ELF-1 (cell line): ENCODE results near the gene AGXT2.
A peak's percentile ranks its signal among the peaks of the same experiment; 100 is the strongest.

Experiments
- DNase-seq: peaks from one replicate; pipeline ENCODE4 v3.0.0-alpha.2; 2016; ENCODE audit warnings: low read depth, low spot score

The AGXT2 gene, protein sequence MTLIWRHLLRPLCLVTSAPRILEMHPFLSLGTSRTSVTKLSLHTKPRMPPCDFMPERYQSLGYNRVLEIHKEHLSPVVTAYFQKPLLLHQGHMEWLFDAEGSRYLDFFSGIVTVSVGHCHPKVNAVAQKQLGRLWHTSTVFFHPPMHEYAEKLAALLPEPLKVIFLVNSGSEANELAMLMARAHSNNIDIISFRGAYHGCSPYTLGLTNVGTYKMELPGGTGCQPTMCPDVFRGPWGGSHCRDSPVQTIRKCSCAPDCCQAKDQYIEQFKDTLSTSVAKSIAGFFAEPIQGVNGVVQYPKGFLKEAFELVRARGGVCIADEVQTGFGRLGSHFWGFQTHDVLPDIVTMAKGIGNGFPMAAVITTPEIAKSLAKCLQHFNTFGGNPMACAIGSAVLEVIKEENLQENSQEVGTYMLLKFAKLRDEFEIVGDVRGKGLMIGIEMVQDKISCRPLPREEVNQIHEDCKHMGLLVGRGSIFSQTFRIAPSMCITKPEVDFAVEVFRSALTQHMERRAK

DNA sequence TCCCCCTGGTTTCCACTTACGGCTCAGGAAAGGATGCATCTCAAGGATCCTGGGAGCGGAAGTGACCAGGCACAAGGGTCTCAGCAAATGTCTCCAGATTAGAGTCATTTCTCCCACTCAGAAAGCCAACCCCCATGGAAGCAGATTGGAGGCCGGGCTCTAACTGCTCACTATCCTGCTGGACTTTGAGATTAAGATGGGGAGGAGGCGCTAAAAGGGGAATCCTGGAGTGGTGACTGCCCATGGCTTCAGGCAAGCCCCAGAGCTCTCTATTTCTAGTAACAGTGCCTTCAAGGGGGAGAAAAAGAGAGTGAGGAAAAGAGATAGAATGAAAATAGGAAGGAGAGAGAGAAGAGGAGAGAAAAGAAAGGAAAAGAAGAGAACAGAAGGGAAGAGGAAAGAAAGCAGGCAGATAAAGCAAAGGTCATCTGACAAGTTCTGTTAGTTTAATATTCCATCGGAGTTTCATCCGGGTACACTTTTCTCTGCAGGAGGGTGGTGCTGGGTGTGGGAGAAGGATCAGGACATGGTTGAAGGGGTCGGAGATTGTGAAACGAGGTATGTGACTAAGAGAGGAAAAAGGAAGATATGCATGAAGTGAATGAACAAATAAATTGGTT is at the start of gene AGXT2:
TSS of gene AGXT2 (minus strand) at position 165 of the 620 bp plus-strand sequence. CDS start at position 108, 57 bp downstream.
- DNase-seq, result no peak

DNA sequence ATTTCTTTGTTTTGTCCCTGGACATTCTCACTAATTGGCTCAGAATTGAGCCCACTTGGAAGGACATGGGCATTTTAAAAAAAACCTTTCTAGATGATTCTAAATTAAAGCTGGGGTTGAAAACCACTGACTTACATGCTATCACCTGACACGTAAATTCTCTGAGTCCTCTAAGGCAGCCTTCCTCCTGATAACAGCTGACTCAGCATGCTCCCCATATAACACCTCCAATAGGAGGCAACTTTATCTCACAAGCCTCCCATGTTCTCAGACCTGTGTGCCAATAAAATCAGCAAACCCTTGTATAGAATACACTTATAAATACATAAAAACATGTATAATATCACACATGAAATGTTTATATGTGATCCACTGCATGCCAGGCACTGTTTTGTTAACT is 49.2 kb upstream of the AGXT2 start:
- no peak for DNase-seq

DNA sequence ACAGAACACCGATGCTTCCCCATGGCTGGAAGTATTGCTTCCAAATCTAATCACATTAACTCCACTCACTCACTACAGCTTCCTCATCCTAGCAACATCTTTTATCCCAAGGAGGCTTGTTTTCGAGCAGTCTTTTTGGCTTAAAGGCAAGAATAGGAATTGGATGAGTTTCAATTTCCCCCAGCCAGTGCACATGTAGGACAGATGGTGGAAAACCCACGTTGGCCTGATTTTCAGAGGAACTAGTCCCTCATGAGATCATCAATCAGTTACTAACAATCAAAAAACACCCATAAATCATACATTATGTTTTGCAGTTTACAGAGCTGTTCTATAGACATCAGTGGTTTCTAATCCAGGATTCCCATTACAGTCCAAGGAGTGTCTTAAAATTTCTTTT is 48.5 kb upstream of the AGXT2 start:
- DNase-seq, result no peak

DNA sequence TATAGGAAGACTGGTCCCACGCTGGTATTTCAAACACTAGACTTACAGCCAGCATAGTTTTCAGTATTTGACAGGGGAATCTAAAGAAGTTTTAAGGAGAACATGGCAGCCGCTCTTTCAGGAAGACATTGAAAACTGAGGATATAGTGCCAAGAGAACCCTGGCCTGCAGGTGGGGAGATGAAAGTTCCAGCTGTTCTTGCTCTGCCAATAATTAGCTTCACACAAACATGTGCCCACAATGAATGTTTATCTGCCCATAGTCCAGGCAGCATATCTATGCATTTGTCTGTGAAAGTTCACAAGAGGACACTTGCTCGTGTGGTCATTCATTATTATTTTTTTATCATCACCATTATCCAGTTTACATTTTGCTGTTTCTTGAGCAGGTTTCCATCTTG is 47.6 kb upstream of the AGXT2 start:
- no peak for DNase-seq

DNA sequence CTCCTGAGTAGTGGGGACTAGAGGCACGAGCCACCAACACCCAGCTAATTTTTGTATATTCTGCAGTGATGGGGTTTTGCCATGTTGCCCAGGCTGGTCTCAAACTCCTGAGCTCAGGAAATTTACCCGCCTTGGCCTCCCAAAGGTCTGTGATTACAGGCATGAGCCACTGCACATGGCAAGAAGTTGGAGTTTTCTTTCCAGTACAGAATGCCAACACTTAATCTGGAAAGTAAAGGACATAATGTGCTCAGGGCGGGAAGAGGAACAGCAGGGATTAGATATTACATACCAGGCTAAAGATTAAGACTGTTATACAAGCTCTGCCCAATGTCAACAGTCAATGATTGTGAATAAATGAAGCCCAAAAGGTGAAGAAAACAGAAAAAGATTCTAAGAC is 47.2 kb upstream of the AGXT2 start:
- DNase-seq, result no peak

DNA sequence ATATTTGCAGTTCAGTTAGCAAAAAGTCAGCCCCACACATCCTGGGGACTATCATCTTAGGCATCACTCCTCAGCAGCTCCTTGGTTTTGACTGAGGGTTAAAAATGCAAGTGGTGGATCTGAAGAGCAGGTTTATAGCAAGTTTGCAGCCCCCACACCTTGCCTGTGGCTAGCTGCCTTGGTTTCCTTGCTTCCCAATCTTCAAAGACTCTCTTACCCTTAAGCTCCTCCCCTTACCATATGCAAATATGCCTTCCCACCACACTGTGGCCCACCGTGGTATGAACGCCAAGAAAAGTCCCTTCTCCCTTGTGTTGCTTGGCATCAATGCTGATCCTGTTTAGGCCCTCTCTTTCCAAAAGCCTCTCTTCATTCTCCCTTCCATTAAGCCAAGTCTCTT is 45.0 kb upstream of the AGXT2 start:
- no peak for DNase-seq

DNA sequence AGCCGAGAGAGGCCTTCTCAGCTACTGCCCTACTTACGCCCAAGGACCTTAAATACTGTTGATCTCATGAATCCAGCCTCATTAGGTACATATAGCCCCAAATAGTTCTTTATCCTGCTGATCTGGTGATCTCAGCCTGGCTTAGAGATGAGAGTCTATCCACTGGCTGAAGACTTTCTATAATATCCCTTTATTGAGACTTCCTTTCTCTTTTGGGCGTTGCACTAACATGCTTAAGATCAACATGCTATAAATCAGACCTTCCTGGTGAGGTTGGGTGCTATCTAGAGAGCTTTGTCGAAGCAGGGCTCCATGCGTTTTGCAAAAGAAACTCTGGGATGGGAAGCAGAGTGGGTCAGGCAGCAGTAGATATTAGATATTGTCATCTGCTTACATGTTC is 44.0 kb upstream of the AGXT2 start:
- no peak for DNase-seq

DNA sequence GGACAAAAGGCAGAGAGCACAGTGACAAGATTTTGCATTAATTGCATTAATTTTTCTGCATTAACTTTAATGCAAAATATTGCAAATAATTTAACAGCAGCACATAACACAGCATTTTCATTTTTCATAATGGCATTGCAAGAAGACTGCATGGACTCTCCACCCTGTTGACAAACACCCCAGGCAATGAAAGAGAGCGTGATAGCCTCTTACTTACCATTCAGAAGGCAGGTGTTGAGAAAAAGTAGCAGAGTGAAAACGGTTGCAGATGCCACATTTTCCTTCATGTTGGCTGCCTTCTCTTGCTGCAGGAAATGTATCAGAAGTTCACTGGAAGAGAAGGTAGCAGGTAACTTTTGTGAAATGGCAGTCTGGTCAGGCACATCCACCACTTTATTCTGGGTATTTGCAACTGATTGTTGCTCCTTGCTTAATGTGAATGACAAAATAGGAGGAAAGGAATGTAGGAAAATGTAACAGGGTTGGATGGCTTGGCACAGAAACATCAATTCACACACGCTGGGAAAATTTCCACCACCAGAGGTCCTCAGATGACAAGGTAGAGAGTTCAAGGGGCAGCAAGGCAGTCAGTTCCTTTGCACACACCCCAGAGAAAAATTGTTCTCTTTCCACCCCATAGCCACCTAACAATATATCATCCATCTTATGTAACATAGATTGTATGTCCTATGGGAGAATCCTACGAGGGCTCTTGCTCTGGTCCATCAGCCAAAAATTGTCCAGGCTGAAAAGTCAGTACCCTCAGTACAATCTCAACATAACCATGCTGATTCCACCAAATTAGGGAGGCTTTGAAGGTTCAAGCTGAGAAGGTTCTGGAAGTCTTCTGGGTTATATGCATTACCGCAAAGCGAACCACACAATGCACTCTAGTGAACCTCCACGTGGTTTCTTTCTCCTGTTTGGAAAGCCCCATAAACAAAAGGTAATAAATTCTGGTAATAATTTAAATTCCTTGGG is 41.9 kb upstream of the AGXT2 start:
- DNase-seq, result peak; percentile 71

DNA sequence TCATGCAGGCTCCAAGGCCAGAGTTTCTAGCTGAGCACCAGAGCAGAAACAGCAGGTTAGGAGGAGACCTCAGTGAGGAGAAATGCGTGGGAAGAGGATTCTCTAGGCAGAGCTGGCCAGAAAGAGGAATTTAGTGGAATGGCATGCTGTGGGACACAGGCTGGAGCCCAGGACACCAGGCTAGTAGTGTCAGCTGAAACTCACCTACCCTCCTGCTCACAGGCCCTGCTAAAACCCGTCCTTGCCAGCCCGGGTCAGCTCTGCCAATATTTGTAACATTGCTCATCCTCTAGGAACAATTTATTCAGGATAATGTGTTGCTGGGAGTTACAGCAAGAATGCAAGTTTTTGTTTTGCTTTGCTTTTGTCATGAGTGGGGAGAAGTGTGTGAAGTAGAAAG is 40.2 kb upstream of the AGXT2 start:
- DNase-seq, result no peak

DNA sequence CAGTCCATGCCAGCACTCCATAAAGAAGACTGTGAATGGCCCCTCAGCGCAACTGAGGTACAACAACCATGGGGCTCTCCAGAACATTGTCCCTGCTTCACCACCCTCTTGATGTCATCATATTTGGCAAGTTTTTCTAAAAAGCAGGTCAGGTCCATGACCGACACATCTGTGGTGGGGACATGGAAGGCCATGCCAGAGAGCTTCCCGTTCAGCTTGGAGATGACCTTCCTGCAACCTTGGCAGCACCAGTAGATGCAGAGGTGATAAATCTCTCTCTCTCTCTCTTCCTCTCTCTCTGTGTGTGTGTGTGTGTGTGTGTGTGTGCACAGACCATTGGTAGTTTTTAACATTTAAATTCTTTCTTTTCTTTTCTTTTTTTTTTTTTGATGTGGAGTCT is 35.4 kb upstream of the AGXT2 start:
- no peak for DNase-seq

DNA sequence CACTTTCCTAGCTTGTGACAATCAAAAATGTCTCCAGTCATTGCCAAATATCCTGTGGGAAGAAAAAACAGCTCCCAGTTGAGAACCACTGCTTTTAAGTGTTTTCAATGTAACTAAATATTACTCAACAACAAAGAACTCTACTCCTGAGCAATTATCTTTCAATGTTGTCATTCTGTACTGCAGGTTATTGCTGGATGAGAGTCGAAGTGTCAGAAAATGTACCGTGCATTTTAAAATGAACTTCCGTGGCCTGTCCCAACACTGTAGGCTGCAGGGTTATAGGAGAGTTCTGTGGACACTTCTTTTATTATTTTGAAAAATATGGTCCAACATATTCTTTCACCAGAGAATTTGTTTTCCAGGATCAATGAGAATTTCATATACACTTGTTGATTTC is 34.8 kb upstream of the AGXT2 start:
- DNase-seq, result no peak

DNA sequence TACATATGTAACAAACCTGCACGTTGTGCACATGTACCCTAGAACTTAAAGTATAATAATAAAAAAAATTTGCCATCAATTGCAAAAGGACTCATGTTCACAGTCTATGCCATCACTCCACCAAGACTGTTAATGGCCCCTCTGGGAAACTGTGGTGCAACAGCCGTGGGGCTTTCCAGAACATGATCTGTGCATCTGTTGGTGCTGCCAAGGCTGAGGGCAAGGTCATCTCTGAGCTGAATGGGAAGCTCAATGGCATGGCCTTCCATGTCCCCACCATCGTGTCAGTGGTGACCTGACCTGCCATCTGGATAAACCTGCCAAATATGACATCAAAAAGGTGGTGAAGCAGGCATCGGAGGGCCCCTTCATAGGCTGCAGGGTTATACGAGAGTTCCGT is 33.4 kb upstream of the AGXT2 start:
- DNase-seq, result no peak

DNA sequence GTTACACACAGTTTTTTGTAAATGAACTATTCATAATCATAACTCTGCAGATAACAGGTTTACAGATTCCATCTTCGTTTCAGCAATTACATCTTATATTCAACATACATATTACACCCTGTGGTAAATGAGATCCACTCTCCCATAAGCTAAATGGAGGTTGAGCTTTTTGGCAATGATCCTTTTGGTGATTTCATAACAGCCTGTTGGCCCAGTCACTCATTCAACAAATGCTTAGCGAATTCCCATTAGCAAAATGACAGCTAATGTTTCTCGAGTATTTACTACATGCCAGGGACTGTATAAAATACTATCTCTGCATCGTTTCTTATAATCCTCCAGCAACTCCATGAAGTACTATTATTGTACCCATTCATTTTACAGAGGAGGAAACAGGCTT is 25.4 kb upstream of the AGXT2 start:
- no peak for DNase-seq

DNA sequence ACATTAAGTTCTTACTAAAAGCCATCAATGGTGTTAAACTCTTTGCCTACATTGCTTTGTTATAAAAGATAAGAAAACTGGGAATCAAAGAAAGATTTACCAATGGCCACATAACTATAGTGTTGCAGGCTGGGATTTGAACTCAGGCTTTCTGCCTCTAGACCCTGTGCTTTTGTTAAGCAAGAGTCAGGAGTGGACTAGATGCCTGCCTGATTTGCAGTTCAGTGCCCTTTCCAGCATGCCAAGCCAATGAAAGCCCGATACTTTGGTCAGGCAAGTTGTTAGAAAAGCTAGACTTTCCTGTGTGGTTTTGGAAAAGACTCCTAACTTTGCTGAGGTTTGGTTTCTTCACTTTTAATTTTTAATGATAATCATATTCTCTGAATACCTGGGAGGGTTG is 21.4 kb upstream of the AGXT2 start:
- DNase-seq, result no peak

DNA sequence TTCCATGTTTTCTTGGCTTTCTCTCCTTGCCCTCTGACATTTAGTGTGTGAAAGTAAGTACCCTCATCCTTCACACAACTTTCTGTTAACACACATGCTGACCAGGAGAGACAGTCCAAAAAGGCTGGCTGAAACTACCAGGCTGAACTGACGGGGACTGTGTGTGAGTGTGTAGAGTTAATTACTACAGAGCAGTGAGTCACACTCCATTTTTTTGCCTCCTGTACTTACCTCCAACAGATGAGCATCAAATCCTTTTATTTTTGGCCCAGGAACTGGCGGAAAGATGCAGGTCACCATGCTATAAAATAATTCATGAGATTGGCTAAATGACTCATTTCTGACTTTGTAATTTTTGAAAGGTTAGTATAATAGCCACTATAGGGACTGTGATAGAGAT is 20.2 kb upstream of the AGXT2 start:
- no peak for DNase-seq

DNA sequence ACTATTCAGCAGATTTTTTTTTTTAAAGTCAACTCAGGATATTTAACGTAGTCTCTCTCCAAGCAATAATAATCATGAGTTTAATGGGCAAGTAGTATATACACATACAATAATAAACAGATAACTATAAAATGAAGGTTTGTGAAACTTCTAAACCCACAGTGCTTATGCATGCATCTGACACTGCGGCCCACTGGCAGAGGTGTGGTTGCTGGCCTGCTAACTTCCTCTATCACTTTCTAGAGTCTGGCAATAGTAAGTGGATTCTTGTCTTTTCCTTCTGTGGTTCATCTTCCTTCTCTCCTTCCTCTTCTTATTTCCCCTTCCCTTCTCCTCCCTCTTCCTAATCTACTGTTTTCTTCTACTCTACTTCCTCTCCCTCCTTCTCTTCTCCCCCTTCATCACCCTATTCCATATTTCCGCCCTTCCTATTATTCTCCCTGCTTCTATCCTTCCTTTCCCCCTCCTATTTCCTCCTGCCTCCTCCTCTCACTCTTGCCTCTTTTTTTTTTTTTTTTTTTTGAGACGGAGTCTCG is 18.6 kb upstream of the AGXT2 start:
- no peak for DNase-seq

DNA sequence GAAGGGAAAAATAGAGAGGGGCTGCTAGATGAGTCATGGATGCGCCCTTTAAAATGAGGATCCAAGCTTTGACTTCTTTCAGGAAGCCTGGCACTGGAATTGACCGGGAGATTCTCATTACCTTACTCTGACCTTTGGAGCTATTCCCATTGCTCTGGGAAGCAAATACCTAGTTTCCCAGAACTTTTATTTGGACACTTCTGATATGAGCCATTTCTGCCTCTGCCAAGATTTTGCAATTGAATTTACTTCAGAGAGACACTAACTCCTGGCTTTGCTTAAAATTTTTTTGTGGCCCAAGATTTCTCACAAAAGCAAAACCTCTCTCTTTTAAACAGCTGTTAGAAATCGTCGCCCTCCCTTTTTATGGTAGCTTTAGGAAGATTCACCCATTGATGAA is 15.7 kb upstream of the AGXT2 start:
- no peak for DNase-seq

DNA sequence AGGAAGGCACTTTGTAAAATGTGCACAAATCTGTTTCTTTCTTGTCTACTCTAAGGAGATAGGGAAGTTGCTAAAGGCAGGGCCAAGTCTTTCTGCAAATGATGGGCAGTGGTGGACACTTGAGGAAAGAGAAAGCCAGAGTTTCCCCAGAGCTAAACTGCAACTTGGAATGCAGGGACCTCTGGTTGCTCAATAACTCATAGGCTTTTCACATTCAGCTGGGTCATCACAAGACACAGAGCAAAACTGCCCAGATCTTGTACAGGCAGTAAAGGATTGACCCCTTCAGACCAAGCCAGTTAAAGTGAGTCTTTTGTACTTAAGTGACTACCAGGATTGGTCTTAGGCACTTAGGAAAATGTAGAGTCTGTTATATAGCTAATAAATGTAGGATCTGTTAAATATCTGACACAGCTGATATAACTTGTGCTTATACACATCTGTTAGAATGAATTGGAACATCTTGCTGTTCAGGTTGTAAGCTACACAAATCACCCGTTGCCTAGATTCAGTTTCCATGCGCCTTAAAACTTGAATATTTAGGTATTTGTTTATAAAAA is 13.5 kb upstream of the AGXT2 start:
- peak; percentile 8 for DNase-seq

DNA sequence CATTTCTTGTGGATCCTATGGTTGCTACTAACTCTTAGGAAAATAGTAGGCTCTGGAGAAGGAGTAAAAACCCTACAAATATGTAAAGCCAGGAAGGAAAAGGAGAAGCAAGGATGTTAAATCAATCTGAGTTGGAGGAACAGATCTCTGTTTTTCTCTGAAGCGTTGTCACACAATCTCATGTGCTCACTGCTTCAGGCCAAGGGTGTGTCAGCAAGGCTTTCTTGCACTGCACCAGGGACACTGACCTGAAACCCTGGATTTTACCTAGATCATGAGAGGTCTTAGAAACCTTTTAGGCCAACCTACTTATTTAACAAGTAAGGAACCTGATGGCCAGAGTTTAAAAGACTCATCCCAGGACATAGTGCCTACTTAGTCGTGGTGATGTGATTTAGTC is 12.5 kb upstream of the AGXT2 start:
- DNase-seq, result no peak

DNA sequence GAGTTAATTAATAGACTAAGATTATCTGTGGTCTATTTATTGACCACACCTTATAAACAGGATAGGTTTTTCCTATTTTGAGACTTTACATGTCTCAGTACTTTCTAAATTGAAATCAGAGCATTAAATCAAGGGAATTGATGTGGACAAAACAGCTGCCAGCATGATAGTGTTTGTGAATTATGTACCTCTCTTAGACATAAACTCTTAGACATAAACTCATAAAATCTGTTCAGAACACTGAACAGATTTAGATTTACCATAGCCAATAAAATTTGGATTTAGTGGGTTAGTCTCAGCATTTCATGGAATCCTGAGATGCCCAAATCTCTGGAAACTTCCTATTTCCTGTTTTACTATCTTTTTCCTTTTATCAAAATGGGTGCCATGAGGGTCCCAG is 11.5 kb upstream of the AGXT2 start:
- no peak for DNase-seq

DNA sequence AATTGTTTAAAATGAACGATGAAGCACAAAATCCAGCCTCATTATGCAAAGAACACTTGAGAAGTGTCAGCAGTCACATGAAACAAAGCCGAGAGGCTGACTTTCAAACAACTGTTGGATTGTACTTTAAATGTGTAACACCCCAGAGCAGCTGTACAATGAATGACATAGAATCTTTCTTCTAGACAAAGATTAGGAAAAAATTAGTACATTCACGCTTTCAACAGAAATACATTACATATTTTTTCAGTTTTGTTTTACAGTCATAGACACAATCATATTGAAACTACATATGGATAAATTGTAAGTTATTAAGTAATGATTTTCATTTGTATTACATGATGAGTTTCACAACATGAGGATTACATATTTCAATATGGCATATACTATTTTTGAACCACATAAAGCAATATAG is 10.6 kb upstream of the AGXT2 start:
- DNase-seq, result no peak
